Activated CD4-positive, alpha-beta T cell treated with anti-CD3 and anti-CD28 coated beads, Interleukin-2, amount 10 ng/mL, durations not matched to agents 7 days and 5 days (primary cell): ENCODE measurements around the gene SCAI. TPM values are rescaled to one million over a fixed set of nuclear protein-coding genes. Genes with fewer than 3 reads are reported as not detected.
A peak's percentile ranks its signal among the peaks of the same experiment; 100 is the strongest.

Experiments
- CTCF ChIA-PET: fragments of 350-600 bp; sonication (Branson Sonifier 250); formaldehyde crosslinking; loops from one replicate; lab custom pipeline; 2021; ENCODE audit warnings: antibody characterized with exemption; lab: Charles Lee
- POLR2A ChIA-PET: fragments of 350-600 bp; sonication (Branson Sonifier 250); formaldehyde crosslinking; loops from one replicate; lab custom pipeline; 2021; ENCODE audit warnings: antibody characterized with exemption; lab: Charles Lee
- DNase-seq: peaks from one replicate; pipeline ENCODE4 v3.0.0-alpha.2; 2020
- H3K27ac Mint-ChIP-seq: one replicate; pipeline ENCODE4 v1.8.0; 2021; ENCODE audit warnings: mild to moderate bottlenecking, moderate library complexity, mixed read lengths
- H3K27me3 Mint-ChIP-seq: one replicate; pipeline ENCODE4 v1.8.0; 2021; ENCODE audit warnings: mixed read lengths
- H3K36me3 Mint-ChIP-seq: one replicate; pipeline ENCODE4 v1.8.0; 2021; ENCODE audit warnings: low read depth, mixed read lengths
- H3K4me1 Mint-ChIP-seq: one replicate; pipeline ENCODE4 v1.8.0; 2021; ENCODE audit warnings: mixed read lengths
- H3K4me3 Mint-ChIP-seq: one replicate; pipeline ENCODE4 v1.8.0; 2021; ENCODE audit warnings: mild to moderate bottlenecking, moderate library complexity, mixed read lengths
- H3K9me3 Mint-ChIP-seq: one replicate; pipeline ENCODE4 v1.8.0; 2021; ENCODE audit warnings: mixed read lengths
- total RNA-seq, 2 experiments: library from RNA; stranded (reverse); gene quantifications; one replicate each; pipeline ENCODE4 v1.2.3, GENCODE V29; 2021

SCAI gene
- total RNA-seq, 2 experiments from 2014 or later = 11.2 to 12.5 TPM

DNA sequence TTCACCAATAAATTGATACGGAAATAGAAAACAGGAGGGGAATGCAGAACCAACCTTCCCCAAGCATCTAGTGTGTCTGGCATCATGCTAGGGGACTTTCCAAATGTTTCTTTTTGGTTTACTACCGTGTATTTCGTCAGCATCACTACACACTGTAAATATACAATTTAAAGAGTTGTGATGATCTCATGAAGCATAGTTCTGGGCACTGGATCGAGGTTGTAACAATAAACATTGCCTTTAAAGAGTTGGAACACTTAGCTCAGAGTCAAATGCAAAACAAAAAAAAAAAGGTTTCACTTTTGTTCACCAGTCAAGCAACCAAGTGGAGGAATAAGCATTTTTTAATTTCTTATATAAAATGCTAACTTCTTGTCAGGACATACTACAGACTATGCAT is 2.9 kb upstream of the SCAI start:
- Mint-ChIP-seq H3K27ac (no peak overlapping the region), H3K4me3 (no peak overlapping the region), H3K27me3 (no peaks in the 10 kb centered on the region), H3K36me3 (peaks cover 15% of the 10 kb centered on the region), H3K4me1 (peaks cover 39% of the 10 kb centered on the region), H3K9me3 (no peaks in the 10 kb centered on the region)
- ChIA-PET CTCF (interaction anchor here (0.7 to 1.2 kb wide), 2 partner anchors 86 to 205 kb away, joined by 3 to 7 read pairs; partner anchors contain the start of gene GOLGA1), POLR2A (no interaction called here)
- DNase-seq = no peak

GRCh38 chr9:125145425-125145824 is 2.1 kb upstream of the SCAI start:
- POLR2A ChIA-PET = interaction anchor here (0.7 kb wide), 1 partner anchor 51 kb away, joined by 5 read pairs; no protein-coding TSS in a partner anchor
- Mint-ChIP-seq H3K4me3 (no peak overlapping the region), H3K27ac (no peak overlapping the region), H3K9me3 (no peaks in the 10 kb centered on the region), H3K36me3 (peaks cover 7% of the 10 kb centered on the region), H3K4me1 (peaks cover 41% of the 10 kb centered on the region), H3K27me3 (no peaks in the 10 kb centered on the region)
- DNase-seq = no peak
- CTCF ChIA-PET = no interaction called here

DNA sequence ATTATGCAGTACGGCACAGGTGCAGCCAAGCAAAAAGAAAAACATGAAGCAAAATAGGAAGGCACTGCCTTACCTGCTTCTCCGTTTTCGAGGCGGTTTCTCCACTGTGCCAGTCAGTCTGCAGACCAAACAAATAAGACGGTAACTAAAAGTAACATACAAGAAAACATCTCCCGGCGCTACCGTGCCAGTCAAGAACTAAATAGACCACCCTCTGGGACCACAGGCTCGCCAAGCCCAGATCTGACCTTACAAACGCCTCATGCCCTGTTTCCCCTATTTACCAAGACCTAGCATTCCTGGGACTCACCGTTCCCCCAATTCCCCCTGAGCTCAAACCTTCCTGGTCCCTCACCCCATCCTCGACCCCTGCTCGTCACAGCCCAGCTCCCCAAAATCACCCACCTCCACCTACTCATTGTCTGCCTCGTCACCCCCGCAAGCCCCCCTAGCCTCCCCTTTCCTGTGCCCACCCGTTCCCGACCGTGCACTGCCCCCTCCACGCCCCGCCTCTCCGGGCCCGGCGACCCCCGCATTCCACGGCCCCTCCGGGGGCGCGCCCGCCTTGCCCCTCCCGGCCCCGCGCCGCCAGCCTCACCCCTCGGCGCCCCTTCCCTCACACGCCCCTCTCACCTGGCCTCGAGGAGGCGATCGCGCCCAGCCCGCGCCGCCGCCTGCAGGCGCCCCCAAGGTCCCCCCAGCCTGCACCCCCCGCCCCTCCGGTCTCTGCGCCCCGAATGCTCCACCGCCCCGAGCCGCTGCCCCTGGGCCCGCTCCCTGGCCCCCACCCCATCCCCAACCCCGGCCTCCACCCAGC is 560 bp downstream of the SCAI start:
- Mint-ChIP-seq H3K4me1 (peaks cover 41% of the 10 kb centered on the region), H3K9me3 (no peaks in the 10 kb centered on the region), H3K27me3 (no peaks in the 10 kb centered on the region), H3K4me3 (peak overlapping the region; percentile 88), H3K36me3 (peaks cover 10% of the 10 kb centered on the region), H3K27ac (peak overlapping the region; percentile 84)
- DNase-seq = peak; percentile 23
- POLR2A ChIA-PET = no interaction called here
- CTCF ChIA-PET = interaction anchor here (0.6 to 3.2 kb wide), 11 partner anchors 8 to 290 kb away, joined by 3 to 24 read pairs (median 4); partner anchors contain the start of gene WDR38

- Mint-ChIP-seq H3K9me3 (no peaks in the 10 kb centered on the region), H3K4me3 (peak overlapping the region; percentile 88), H3K36me3 (peaks cover 7% of the 10 kb centered on the region), H3K27me3 (no peaks in the 10 kb centered on the region), H3K27ac (no peak overlapping the region), H3K4me1 (peaks cover 39% of the 10 kb centered on the region)
- no peak for DNase-seq
- CTCF ChIA-PET = interaction anchor here (0.6 to 3.2 kb wide), 4 partner anchors 9 to 299 kb away, joined by 3 to 24 read pairs (median 4); no protein-coding TSS in a partner anchor
- POLR2A ChIA-PET = interaction anchor here (0.6 kb wide), 1 partner anchor 257 kb away, joined by 7 read pairs; no protein-coding TSS in a partner anchor
Observed at GRCh38 chr9:125141751-125142150, 1.6 kb downstream of the SCAI start.

DNA sequence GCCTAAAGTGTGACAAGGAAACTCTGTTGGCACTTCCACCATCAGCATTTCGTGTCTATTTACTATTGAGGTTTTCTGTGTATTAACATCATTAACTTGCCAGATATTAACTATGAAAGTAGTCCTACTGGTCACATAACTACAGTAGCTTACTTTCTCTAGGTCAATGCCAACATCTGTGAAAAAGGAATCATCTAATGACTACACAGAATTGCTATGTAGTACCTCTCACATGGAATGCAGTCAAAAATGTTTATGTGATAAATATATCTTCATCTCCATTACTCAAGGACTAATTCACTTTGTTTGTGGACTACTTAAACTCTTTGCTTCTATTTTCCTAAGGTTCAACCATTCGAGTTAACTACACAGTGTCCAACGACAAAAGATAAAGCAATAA is 2.1 kb downstream of the SCAI start:
- H3K4me1 Mint-ChIP-seq = peaks cover 35% of the 10 kb centered on the region
- ChIA-PET CTCF (interaction anchor here (0.6 to 3.2 kb wide), 2 partner anchors 14 to 299 kb away, joined by 3 to 24 read pairs; no protein-coding TSS in a partner anchor), POLR2A (no interaction called here)

GRCh38 chr9:125140576-125140975 is 2.8 kb downstream of the SCAI start:
- peaks cover 7% of the 10 kb centered on the region for H3K36me3 Mint-ChIP-seq
- no peaks in the 10 kb centered on the region for H3K27me3 Mint-ChIP-seq
- CTCF ChIA-PET = no interaction called here
- no peak overlapping the region for H3K27ac Mint-ChIP-seq
- H3K4me3 Mint-ChIP-seq = no peak overlapping the region
- H3K4me1 Mint-ChIP-seq = peaks cover 32% of the 10 kb centered on the region
- DNase-seq = no peak
- H3K9me3 Mint-ChIP-seq = no peaks in the 10 kb centered on the region
- POLR2A ChIA-PET = no interaction called here

More for the DNA sequence above, 2.1 kb downstream of the SCAI start:
- Mint-ChIP-seq H3K27me3 (no peaks in the 10 kb centered on the region), H3K4me3 (no peak overlapping the region), H3K9me3 (no peaks in the 10 kb centered on the region), H3K27ac (no peak overlapping the region), H3K36me3 (peaks cover 7% of the 10 kb centered on the region)
- DNase-seq = no peak

DNA sequence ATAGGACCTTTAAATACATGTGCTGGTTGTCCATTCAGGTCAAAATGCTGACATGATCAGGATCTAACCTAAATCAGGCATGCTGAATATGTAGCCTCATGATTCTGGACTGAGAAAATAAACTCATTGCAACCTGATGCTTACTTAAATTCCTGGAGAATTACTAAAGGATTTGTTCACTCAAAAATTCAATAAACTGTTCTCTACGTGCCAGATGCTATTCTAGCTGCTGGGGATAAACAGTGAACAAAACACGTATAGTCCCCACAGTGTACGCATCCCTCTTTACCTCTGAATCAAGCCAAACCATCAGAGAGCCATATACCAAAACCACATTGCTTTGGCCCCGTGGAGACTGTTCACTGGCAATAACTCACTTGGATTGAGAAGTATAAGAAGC is 6.1 kb downstream of the SCAI start:
- no peak for DNase-seq
- CTCF ChIA-PET = no interaction called here
- Mint-ChIP-seq H3K27ac (no peak overlapping the region), H3K27me3 (no peaks in the 10 kb centered on the region), H3K36me3 (peaks cover 29% of the 10 kb centered on the region), H3K4me3 (no peak overlapping the region), H3K9me3 (peaks cover 11% of the 10 kb centered on the region), H3K4me1 (peaks cover 30% of the 10 kb centered on the region)
- POLR2A ChIA-PET = no interaction called here

- Mint-ChIP-seq H3K27me3 (no peaks in the 10 kb centered on the region), H3K36me3 (peaks cover 29% of the 10 kb centered on the region), H3K27ac (no peak overlapping the region), H3K4me1 (peaks cover 25% of the 10 kb centered on the region), H3K4me3 (no peak overlapping the region), H3K9me3 (peaks cover 11% of the 10 kb centered on the region)
- POLR2A ChIA-PET = no interaction called here
- CTCF ChIA-PET = no interaction called here
- no peak for DNase-seq
Observed at GRCh38 chr9:125134976-125135375, 8.4 kb downstream of the SCAI start.

- peaks cover 24% of the 10 kb centered on the region for H3K36me3 Mint-ChIP-seq
- CTCF ChIA-PET = interaction anchor here (0.6 to 1.0 kb wide), 3 partner anchors 9 to 362 kb away, joined by 3 to 6 read pairs (median 3); partner anchors contain the start of gene SCAI
- no peaks in the 10 kb centered on the region for H3K27me3 Mint-ChIP-seq
- H3K27ac Mint-ChIP-seq = peak overlapping the region; percentile 20
- no peak for DNase-seq
- POLR2A ChIA-PET = no interaction called here
- no peak overlapping the region for H3K4me3 Mint-ChIP-seq
- H3K4me1 Mint-ChIP-seq = peaks cover 19% of the 10 kb centered on the region
- H3K9me3 Mint-ChIP-seq = peaks cover 11% of the 10 kb centered on the region
Observed at GRCh38 chr9:125133403-125134329, 9.7 kb downstream of the SCAI start.

GRCh38 chr9:125131778-125132177 is 11.6 kb downstream of the SCAI start:
- Mint-ChIP-seq H3K4me1 (peaks cover 23% of the 10 kb centered on the region), H3K27ac (no peak overlapping the region), H3K27me3 (no peaks in the 10 kb centered on the region), H3K4me3 (no peak overlapping the region), H3K36me3 (peaks cover 22% of the 10 kb centered on the region), H3K9me3 (peaks cover 11% of the 10 kb centered on the region)
- CTCF ChIA-PET = interaction anchor here (0.5 to 1.1 kb wide), 3 partner anchors 12 to 270 kb away, joined by 4 to 5 read pairs (median 4); partner anchors contain the start of genes ARPC5L and RPL35
- DNase-seq = no peak
- POLR2A ChIA-PET = no interaction called here

- ChIA-PET POLR2A (interaction anchor here (1.0 kb wide), 1 partner anchor 265 kb away, joined by 3 read pairs; no protein-coding TSS in a partner anchor), CTCF (interaction anchor here (0.6 to 3.8 kb wide), 8 partner anchors 8 to 704 kb away, joined by 3 to 24 read pairs (median 4); partner anchors contain the start of gene SCAI)
- peaks cover 36% of the 10 kb centered on the region for H3K4me1 Mint-ChIP-seq
- peaks cover 20% of the 10 kb centered on the region for H3K36me3 Mint-ChIP-seq
- H3K4me3 Mint-ChIP-seq = peak overlapping the region; percentile 55
- no peaks in the 10 kb centered on the region for H3K27me3 Mint-ChIP-seq
- H3K27ac Mint-ChIP-seq = peak overlapping the region; percentile 91
- DNase-seq = peak; percentile 92
- peaks cover 2% of the 10 kb centered on the region for H3K9me3 Mint-ChIP-seq
Observed at GRCh38 chr9:125126019-125126746, 17.1 kb downstream of the SCAI start.
